Epithelial cell of esophagus (primary cell): Measurements from ENCODE around the gene CRADD.

Experiments used
- DNase-seq: peaks from one replicate; pipeline ENCODE4 v3.0.0; 2010; ENCODE audit warnings: low read depth
- H3K4me3 ChIP-seq: 2 replicates; pipeline ENCODE4 v1.5.1; 2011; ENCODE audit warnings: mild to moderate bottlenecking, low read length, control low read depth
- CTCF ChIP-seq: IDR thresholded peaks from 2 replicates; pipeline ENCODE4 v1.5.1; 2011; ENCODE audit warnings: low read depth, mild to moderate bottlenecking, low read length, control low read depth, inconsistent platforms; ENCODE audit not compliant: insufficient read depth; ENCODE audit errors: missing control alignments

The CRADD gene

DNA sequence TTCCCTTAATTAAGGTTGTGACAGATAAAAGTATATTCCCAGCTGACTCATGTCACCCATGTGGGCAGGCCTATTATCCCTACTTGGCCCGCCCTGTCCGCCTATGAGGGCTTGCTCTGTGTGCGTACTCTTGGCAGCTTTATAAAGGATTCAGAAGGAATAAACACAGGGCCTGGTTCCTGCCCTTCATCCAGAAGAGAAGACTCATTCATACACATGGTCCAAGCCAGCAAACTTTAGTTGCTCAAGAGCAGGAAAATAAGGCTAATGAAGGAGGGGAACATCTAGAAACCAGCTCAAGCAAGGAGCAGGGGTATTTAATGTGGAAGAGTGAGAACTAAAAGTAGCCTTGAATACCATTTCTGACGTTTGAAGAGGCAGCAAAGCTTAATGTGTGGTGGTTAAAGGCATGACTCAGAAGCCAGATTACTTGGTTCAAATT, 141.9 kb downstream of the CRADD start:
- DNase-seq, result peak; percentile 28
- TF ChIP-seq CTCF, result no peak
- H3K4me3 ChIP-seq, result no peak overlapping the region

DNA sequence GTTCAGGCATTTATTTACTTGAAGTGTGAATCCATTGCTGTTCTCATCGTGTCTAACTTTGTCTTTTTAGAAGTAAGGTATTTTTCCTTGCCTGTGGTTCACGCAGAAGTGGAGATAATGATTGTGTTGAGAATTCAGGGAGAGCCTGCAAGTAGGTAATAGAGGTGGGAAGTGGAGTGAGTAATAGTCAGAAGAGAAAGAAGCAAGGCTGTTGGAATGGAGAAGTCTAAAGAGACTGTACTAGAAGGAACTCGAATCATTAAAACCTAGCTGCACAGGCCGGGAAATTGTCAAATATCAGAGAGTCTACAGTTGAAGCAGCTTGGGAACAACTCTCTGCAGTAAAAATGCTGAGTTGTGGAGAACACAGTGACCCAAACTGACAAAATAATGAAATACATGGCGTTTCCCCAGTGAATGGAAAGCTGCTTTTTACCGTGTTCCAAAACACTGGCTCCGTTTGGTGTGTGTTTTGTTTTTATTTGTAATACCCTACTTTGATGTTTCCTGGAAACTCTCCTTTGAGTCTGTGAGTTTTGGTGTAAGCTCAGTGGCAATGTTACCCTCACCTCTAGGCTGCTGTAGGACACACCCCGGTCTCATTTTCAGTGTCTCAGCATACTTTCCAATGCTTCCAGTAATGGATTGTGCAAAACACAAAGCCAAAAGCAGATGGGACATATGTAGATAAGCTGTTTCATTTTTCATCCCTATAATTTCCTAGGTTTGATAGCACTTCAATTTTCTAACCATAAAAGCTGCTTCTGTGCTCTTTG, 146.6 kb downstream of the CRADD start:
- no peak for DNase-seq
- H3K4me3 ChIP-seq, result no peak overlapping the region
- TF ChIP-seq CTCF, result no peak

- TF ChIP-seq CTCF, result no peak
- no peak overlapping the region for H3K4me3 ChIP-seq
- DNase-seq, result no peak
Measured at GRCh38 chr12:93824514-93825500, 147.6 kb downstream of the CRADD start.

DNA sequence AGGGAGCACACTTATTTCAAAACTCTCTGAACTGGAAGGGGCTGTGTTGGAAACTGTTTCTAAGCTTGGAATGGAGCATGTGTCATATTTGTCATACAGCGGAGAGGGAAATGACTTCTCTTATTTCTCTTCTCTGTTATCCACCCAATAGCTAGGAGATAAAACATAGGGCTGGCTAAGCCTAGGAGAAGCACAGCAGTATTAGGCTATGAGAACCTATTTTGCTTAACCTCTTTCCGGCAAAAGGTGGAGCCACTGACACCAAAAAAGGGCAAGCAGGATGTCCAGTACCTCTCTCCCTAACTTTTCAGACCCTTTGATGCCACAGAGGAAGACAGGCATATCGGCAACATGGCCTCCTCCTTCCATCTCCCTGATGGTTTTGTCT, 148.3 kb downstream of the CRADD start:
- DNase-seq, result no peak

DNA sequence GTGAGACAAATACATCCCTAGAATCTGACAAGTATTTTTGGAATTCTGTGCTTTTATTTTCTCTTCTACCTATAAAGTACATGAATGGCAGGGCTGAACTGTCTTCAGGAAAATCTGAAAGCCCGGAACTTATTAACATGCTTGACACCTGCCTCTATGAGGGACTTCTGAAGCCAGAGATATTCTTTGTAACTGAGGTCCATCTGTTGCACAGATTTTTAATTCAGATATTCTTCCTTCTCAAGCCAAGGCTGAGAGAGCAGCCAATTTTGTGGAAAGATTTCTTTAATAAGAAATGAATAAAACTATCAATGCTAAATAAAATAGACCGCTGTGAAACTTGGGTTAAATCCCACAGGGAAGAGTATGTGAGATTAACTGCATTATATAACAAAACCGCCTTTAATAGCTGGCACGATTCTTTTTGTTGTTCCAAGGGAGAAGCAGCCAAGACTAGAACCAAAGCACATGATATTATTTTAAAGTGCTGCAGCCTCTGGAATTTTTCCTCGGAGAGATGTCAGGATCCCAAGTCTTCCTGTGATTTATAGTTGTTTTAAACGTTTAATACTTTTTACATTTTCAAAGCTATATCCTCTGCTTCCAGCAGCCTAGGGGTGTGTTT, 148.9 kb downstream of the CRADD start:
- TF ChIP-seq CTCF, result no peak
- DNase-seq, result no peak
- H3K4me3 ChIP-seq, result no peak overlapping the region

More for the DNA sequence above, 148.3 kb downstream of the CRADD start:
- H3K4me3 ChIP-seq, result no peak overlapping the region
- no peak for TF ChIP-seq CTCF

DNA sequence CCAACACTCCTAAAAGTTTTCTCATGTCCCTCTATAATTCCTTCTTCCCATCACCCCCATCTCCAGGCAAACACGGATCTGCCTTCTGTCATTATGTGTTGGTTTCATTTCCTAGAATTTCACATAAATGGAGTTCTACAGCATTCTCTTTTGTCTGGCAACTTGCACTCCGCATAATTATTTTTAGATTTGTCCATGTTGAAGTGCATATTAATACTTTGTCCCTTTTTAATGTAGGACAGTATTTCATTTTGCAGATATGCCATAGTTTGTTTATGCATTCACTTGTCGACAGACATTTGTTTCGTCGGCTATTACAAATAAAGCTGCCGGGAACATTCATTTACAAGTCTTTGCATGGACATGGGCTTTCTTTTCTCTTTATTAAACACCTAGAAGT, 150.0 kb downstream of the CRADD start:
- no peak overlapping the region for H3K4me3 ChIP-seq
- TF ChIP-seq CTCF, result no peak
- DNase-seq, result no peak
